IPS-18c (cell line): ENCODE data around the gene KAZN.

Experiments used
- H3K4me3 ChIP-seq: 2 replicates; pipeline ENCODE4 v1.7.0; 2013; ENCODE audit warnings: low read depth, mild to moderate bottlenecking, low read length, moderate library complexity; ENCODE audit not compliant: insufficient read depth
- H3K9me3 ChIP-seq: one replicate; pipeline ENCODE4 v1.6.1; 2013; ENCODE audit warnings: mild to moderate bottlenecking, low read length, moderate library complexity; ENCODE audit not compliant: control insufficient read depth, insufficient read depth

The KAZN gene

DNA sequence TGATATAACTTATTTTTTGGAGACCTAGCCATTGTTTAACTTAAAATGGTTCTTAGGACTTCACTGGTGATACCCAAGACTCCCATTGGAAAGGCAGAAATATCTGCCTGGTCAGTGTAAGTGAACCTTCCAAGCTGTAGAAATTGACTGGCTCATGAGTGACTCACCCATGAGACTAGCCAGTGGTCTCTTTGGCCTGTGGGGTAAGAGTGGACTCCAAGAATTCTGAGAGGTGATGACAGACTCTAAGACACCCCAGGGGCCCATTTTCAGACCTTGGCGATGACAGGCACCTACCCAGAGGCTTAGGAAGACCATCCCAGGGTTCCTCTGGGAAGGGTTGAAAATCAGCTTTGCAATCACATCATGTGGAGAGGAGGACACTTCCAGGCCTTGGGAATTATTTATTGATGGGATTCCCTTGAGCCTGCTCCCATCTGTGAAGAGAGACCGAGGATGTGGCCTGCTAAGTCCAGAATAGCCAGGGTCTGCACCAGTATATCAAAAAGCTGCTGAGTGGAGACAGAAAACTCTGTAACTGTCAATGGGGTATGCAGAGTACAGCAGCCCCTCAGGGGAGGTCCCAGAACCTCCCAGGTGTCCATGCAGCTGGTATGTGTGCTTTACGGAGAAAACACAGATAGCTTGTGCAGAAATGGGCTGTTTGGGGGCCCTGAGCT is 78.9 kb downstream of the KAZN start:
- no peak overlapping the region for H3K4me3 ChIP-seq

DNA sequence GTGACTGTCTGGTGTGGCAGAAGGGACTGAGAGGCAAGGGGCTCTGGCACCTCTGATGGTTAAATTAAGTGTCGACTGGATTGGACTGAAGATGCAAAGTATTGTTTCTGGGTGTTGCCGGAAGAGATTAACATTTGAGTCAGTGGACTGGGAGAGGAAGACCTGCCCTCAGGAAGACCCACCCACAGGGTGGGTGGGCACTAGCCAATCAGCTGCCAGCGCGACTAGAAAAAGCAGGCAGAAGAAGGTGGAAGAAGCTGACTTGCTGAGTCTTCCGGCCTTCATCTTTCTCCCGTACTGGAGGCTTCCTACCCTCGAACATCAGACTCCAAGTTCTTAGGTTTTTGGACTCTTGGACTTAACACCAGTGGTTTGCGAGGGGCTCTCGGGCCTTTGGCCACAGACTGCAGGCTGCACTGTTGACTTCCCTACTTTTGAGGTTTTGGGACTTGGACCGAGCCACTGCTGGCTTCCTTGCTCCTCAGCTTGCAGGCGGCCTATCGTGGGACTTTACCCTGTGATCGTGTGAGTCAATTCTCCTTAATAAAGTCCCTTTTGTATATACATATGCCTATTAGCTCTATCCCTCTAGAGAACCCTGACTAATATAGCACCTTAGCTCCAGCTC is 79.6 kb downstream of the KAZN start:
- H3K4me3 ChIP-seq = no peak overlapping the region
- H3K9me3 ChIP-seq = no peaks in the 10 kb centered on the region

More for the DNA sequence above, 78.9 kb downstream of the KAZN start:
- no peaks in the 10 kb centered on the region for H3K9me3 ChIP-seq

DNA sequence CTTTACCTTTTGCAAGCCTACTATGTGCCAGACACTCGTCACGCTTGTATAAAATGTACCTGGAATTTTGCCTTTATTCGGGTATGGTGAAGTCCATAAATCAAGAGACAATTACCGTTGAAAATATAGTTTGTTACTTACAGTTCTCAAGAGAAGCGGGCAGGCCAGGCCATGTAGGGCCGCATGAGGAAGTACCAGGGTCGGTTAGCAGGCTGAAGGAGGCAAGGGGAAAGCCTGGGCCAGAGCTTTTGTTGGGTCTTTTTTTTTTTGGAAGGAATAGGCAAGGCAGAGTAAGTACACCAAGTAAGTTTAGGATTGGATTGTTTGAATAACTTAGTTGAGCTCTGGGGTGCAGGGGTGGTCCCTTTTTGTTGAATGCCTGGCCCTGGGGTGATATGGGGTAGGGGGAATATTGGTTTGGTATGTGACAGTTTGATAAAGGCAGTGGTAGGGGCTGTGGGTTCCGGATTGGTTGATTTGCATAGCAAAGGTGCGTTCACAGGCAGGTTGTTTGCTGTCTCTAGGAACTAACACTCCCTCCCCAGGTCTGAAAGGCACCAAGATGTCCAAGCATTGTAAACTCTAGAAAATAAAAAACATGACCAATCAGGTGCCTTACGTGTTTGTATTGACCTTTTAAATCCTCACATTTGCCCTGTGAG is 80.7 kb downstream of the KAZN start:
- Histone ChIP-seq H3K9me3 (no peaks in the 10 kb centered on the region), H3K4me3 (no peak overlapping the region)

DNA sequence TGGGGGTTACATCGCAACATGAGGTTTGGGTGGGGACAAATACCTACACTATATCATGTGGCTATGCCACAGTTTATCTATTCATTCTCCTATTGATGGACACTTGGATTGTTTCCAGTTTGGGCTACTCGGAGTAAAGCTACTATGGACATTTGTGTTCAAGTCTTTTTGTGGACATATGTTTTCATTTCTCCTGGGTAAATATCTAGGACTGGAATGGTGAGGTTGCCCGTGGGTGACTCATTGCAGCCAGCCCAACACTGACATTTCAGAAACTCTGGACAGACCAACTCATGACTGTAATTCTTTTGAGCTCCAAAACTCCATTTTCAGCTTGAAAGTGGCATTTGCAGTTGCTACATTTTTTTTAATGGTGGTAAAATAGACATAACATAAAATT is 82.7 kb downstream of the KAZN start:
- no peaks in the 10 kb centered on the region for H3K9me3 ChIP-seq
- H3K4me3 ChIP-seq = no peak overlapping the region

DNA sequence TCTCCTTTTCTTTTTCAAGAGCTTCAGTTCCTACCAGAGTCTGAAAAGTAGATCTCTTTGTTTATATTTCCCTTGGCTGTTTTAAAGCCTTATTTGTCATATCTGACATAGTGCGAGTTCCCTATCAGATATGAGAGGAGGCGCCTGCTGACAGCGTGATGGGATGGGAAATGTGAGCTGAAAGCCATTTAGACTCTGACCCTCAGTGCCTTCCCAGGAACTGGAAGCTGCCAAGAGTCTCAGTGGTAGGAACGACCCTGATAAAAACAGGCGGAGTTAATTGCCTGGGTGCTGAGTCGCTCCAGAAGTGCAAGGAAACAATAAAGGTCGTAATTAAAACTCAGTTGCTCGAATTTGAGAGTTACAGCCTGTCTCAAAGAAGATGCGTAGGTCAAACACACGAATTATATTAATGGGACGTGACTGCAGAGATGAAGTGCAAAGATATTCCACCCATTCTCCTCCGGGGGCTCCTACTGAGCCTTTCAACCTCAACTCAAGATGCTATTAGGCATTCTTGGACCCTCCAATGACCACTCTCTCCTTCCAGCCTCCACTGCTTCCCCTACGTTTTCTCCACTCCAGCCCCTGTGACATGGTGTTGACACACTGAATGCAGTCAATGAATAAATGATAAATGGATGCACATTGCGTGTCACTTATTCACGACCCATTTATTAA is 84.6 kb downstream of the KAZN start:
- Histone ChIP-seq H3K4me3 (no peak overlapping the region), H3K9me3 (no peaks in the 10 kb centered on the region)

DNA sequence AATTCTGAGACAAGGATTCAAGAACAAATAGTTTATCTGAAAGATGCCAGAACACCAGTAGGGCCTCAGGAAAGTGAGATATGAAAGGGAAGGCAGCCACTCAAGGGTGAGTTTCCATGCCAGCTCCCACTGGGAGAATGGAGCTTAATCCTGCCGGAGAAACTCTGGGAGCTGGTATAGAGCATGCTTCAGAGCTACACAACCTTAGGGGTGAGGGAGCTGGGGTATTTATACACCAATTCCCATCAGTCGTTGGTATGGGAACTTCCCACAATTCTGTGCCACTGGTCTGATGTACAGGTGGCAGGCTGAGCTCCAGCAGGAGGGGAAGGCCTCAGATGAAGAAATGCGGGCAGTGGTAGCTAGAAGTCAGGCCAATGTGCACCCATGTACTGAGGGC is 86.6 kb downstream of the KAZN start:
- H3K4me3 ChIP-seq = no peak overlapping the region

DNA sequence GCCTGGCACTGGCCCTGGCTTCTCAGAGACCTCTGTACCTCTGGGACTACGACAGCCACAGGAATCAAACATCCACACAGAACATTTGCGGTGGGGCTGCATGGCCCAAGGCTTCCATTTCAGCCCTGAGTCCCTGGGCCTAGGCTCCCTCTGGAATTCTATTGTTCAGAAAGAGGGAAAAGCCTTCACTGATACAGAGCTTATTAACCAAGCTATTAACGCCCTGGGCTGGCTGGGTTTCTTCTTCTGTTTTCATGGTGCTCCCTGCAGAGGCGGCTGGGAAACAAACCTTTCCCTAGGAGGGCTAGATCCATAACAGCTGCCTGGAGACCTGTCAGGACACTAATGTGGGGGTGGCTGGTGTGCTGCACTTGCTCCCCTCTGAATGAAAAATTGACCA is 88.2 kb downstream of the KAZN start:
- H3K9me3 ChIP-seq = no peaks in the 10 kb centered on the region
- no peak overlapping the region for H3K4me3 ChIP-seq

More for the DNA sequence above, 86.6 kb downstream of the KAZN start:
- H3K9me3 ChIP-seq = no peaks in the 10 kb centered on the region

DNA sequence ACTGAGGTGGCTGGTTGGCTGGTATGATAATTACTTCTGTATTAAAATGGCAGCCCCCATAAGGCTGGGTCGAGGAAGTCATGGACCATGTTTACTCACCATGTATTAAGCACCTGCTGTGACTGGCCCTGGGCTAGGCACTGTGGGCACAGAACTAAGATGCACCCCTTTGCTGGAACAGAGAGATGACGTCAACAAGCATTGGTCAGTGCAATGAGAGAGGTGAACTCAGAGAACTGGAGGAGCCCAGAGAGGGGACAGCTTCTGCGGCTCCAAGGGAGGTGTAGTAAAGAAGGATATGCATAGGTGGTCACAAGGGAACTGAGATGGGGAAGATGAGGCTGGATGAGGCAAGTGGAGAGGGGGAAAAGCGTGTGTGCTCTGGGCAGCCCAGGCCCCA is 88.7 kb downstream of the KAZN start:
- no peaks in the 10 kb centered on the region for H3K9me3 ChIP-seq
- no peak overlapping the region for H3K4me3 ChIP-seq

DNA sequence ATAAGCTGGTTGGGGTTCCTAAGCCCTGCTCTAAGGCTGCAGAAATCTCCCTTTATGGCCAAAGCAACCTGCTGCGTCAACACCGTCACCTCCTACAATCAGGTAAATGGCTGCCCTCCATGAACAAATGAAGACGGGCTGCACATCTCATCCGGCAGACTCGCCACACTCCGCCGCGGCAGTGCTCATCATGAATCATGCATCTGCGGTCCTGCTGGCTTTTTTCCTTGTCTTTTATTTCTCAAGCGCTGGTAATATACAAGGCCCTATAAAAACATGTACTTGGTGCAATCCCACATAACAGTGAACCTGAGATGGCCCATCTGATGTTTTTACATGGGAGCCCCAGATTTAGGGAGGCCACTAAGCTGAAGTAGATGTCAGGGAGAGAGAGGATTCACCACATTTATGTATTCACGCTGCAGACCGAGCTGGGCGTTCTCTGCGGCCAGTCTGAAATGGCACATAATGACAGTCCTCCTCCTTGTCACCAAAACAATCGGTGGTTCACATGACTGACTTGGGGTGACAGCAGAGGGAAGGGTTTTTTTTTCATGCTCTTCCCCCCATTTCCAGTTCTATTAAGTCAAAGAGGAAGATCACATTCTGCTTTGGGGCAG is 91.6 kb downstream of the KAZN start:
- no peak overlapping the region for H3K4me3 ChIP-seq
- H3K9me3 ChIP-seq = peaks cover 3% of the 10 kb centered on the region

DNA sequence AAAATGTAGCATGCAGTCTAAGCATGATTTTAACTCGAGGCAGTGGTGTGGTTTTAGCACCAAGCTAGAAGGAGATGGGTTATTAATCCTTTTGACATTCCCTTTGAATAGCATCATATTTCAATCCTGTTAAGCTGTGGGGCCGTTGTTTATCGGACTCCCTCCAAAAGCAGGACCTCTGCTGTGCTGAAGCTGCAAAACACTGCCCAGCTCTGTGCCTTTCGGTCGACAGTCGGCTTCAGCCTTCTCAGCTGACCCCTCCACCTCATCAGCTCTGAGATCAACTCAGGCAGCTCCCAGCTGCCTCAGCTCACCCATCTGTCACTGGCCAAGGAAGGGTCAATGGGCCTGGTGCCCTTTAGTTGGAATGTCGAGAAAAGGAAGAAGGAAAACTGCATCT is 95.5 kb downstream of the KAZN start:
- Histone ChIP-seq H3K4me3 (no peak overlapping the region), H3K9me3 (peaks cover 4% of the 10 kb centered on the region)

DNA sequence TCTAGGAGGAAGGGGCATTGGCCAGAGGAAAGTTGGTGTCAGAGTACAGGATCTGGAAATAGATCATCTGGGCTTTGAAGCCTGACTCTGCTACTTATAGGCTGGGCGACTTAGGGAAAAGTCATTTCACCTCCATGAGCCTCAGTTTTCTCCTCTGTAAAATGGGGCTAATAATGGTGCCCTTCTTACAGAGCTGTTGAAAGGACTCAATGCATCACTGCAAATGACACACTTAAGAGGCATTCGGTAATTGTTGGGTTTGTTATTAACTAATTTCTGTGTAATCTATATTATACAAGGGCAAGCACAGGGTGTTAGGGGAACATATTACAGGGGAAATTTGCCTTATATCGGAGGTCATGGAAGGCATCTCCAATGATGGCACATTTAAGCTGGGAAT is 96.1 kb downstream of the KAZN start:
- H3K9me3 ChIP-seq = peaks cover 4% of the 10 kb centered on the region
- H3K4me3 ChIP-seq = no peak overlapping the region

DNA sequence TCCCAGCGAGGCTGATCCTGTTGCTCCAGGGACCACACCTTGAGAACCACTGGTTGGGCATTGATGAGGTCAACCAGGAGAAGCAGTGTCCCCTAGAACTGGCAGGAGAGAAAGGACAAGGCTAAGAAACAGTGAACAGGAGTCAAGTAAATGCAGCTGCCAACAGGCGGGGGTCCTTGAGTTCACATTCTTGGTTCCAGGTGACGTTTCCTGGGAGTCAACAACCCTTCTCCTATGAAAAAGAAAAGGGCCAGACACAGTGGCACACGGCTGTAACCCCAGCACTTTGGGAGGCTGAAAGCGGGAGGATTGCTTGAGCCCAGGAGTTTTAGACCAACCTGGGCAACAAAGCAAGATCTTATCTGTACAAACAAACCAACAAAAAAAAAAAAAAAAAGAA is 98.3 kb downstream of the KAZN start:
- H3K9me3 ChIP-seq = peaks cover 4% of the 10 kb centered on the region
- no peak overlapping the region for H3K4me3 ChIP-seq

DNA sequence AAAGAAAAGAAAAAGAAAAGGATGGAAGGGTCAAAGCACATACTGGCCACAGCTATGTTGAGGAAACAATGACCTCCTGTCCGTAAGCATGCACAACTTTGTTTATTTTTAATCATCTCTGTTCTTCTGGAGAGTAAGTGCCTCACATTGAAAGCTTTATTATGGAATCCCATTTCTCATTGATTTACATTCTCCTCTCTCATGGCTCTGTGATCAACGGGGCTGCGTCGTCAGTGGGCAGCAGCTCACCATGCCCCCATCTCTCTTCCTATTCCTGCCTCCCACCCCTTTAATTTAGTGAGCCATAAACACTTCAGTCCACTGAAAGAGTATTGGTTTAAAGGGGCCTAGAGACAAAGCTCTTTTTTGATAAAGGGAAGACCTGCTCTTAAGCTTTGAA is 98.9 kb downstream of the KAZN start:
- Histone ChIP-seq H3K9me3 (peaks cover 4% of the 10 kb centered on the region), H3K4me3 (no peak overlapping the region)

DNA sequence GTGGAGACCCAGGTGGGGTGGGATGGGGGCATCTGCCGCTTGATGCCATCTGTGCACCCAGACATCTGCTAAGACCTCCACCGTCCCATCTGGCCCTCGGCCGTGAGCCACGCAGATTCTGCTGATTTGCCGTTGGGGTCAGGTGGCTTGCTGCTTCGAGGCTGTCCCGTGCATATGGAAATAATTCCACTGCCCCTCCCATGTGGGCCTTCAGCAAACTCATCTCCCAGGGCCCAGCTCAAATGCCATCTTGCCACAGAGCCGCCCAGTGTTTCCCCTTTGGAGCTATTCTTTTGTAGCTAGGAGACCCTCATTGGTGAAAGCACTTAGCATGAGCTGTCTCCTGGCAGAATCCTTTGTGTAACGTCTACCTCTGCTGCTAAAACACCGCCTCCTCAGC is 99.8 kb downstream of the KAZN start:
- Histone ChIP-seq H3K9me3 (peaks cover 4% of the 10 kb centered on the region), H3K4me3 (no peak overlapping the region)

DNA sequence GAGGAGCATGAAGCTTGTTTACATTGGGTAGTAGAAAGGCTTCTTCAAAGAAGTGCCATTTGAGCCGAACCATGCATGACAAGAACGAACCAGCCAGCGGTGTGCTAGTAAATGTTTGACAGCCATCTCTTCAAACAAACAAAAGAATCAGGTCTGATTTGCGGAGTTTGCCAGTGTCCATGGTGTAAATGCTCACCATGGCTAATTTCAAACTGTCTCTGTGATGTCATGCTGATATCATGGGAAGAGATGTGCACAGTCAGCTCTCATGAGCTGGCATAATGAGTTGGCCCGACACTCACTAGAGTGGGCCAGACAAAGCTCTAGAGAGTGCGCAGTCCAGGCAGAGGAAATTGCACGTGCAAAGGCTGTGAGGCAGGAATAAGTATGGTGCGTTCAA is 101.1 kb downstream of the KAZN start:
- H3K9me3 ChIP-seq = peaks cover 10% of the 10 kb centered on the region
- H3K4me3 ChIP-seq = no peak overlapping the region

DNA sequence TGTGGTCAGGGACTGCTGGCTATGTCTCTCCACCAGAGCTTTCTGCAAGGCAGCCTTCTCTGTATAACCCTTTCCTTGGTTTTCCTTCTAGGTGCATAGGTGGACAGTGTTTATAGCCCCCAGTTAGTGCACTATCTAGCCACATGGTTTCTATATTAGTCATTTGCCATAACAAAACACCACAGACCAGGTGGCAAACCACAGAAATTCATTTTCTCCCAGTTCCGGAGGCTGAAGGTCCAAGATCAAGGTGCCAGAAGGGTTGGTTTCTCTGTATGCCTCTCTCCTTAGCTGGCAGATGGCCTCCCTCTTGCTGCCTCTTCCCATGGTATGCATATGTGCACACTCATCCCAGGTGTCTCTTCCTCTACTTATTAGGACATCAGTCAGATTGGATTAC is 106.4 kb downstream of the KAZN start:
- Histone ChIP-seq H3K4me3 (no peak overlapping the region), H3K9me3 (peaks cover 10% of the 10 kb centered on the region)

DNA sequence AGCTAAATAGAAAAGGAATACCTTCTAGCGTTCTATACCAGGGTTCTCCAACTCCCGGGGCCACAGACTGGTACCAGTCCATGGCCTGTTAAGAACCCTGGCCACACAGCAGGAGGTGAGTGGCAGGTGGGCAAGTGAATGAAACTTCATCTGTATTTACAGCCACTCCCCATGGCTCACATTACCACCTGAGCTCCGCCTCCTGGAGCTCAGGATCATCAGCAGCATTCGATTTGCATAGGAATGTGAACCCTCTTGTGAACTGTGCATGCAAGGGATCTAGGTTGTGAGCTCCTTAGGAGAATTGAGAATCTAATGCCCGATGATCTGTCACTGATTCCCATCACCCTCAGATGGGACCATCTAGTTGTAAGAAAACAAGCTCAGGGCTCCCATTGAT is 107.3 kb downstream of the KAZN start:
- H3K4me3 ChIP-seq = no peak overlapping the region
- peaks cover 10% of the 10 kb centered on the region for H3K9me3 ChIP-seq

DNA sequence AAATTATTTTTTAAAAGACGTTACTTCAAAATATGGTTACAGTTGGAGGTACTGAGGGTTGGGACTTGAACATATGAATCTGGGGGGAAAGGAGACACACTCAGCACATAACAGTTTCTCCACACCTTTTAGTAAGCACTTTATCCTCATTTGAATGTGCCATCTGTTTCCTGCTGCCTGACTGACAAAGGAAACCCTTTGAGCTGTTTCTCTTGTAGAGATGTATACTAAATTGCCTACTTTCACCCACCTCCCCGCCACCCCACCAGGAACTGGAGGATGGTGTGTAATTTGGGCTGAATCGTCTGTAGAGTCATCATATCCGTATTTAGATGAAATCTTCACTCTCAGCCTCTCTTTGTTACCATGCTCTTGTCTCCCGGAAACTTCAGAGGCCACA is 108.1 kb downstream of the KAZN start:
- Histone ChIP-seq H3K9me3 (peaks cover 10% of the 10 kb centered on the region), H3K4me3 (no peak overlapping the region)
